Measurements from ENCODE around the gene DPP9. TPM values are rescaled to one million over a fixed set of nuclear protein-coding genes. Genes with fewer than 3 reads are reported as not detected.

The DPP9 gene
- total RNA-seq, 1 donor from 2014 or later, result 111 TPM

DNA sequence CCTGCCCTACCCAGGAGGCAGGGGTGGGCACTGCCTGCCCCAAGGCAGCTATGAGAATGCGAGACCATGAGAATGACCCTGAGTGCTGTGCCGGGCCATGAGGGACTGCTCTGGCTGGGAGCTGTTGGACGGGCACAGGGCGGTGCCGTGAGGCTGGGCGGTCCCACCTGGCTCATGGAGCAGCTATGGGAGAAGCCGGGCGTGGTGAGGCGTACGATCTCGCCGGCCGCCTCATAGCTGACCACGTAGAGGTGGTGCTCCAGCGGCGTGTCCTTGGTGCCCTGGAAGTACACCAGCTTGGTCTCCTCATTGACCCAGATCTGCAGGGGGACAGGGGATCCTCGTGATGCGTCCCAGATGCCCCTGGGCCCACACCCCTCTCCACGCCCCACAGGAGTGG, 34.2 kb downstream of the DPP9 start:
- TF ChIP-seq, protein P1, sequence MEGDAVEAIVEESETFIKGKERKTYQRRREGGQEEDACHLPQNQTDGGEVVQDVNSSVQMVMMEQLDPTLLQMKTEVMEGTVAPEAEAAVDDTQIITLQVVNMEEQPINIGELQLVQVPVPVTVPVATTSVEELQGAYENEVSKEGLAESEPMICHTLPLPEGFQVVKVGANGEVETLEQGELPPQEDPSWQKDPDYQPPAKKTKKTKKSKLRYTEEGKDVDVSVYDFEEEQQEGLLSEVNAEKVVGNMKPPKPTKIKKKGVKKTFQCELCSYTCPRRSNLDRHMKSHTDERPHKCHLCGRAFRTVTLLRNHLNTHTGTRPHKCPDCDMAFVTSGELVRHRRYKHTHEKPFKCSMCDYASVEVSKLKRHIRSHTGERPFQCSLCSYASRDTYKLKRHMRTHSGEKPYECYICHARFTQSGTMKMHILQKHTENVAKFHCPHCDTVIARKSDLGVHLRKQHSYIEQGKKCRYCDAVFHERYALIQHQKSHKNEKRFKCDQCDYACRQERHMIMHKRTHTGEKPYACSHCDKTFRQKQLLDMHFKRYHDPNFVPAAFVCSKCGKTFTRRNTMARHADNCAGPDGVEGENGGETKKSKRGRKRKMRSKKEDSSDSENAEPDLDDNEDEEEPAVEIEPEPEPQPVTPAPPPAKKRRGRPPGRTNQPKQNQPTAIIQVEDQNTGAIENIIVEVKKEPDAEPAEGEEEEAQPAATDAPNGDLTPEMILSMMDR (IDR thresholded peaks at IDR 0.05), result no peak

DNA sequence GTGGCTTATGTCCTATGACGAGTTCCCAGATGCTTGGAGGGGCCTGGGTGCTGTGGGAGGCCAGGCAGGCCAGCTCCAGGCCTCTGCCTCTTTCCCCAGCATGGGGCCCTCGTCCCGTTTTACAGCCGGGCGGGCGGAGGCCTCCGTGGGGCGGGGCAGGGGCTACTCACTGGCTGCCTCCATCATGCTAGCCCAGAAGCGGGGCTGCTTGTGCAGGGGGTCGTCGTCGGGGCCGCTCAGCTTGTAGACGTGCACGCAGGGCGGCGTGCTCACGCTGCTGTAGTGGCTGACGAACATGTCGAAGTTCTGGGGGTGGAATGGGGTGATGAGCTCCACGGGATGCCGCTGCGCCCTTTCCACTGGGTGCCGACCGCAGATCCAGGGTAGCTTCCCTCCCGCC, 35.1 kb downstream of the DPP9 start:
- TF ChIP-seq, protein P1 (IDR thresholded peaks at IDR 0.05), result no peak
- ATAC-seq (ENCODE audit: low read depth), result no peak
- no peak overlapping the region for H3K27ac Mint-ChIP-seq

More for the DNA sequence above, 34.2 kb downstream of the DPP9 start:
- H3K27me3 Mint-ChIP-seq, result no peaks in the 10 kb centered on the region
- POLR2A ChIA-PET, result no interaction called here
- intact Hi-C loops (cut with micrococcal nuclease), result no loop called here
- H3K4me3 Mint-ChIP-seq, result no peak overlapping the region
- no peak for DNase-seq
- ATAC-seq (ENCODE audit: low read depth), result no peak
- peaks cover 78% of the 10 kb centered on the region for H3K36me3 Mint-ChIP-seq (ENCODE audit: low read depth)
- no peaks in the 10 kb centered on the region for H3K4me1 Mint-ChIP-seq
- no peaks in the 10 kb centered on the region for H3K9me3 Mint-ChIP-seq
- CTCF ChIA-PET, result no interaction called here
- no peak overlapping the region for H3K27ac Mint-ChIP-seq

DNA sequence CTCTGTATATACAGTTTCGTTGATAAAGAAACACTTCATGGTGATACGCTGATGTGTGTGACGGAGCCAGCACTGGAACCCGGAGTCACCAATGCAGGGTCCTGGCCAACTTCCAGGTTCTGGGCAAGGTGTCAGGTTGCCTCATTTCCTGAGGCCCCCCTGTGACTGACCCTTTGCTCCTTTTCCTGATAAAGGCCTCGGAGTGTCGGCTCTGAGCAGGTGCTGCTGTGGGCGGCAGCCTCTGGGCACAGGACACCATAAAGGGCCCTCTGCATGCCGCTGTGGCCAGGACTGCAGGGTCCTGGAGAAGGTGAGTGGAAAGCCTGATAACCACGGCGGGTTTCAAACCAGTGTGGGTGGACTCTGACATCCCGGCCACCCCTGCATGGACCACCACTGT, 36.2 kb downstream of the DPP9 start:
- no peaks in the 10 kb centered on the region for H3K4me1 Mint-ChIP-seq
- H3K27me3 Mint-ChIP-seq, result no peaks in the 10 kb centered on the region
- no peak overlapping the region for H3K27ac Mint-ChIP-seq
- intact Hi-C loops (cut with micrococcal nuclease), result no loop called here
- POLR2A ChIA-PET, result no interaction called here
- peaks cover 71% of the 10 kb centered on the region for H3K36me3 Mint-ChIP-seq (ENCODE audit: low read depth)
- H3K9me3 Mint-ChIP-seq, result no peaks in the 10 kb centered on the region
- CTCF ChIA-PET, result no interaction called here
- DNase-seq, result no peak
- TF ChIP-seq, protein P1 (IDR thresholded peaks at IDR 0.05), result no peak
- H3K4me3 Mint-ChIP-seq, result no peak overlapping the region
- ATAC-seq (ENCODE audit: low read depth), result no peak

More for the DNA sequence above, 35.1 kb downstream of the DPP9 start:
- ChIA-PET POLR2A (no interaction called here), CTCF (no interaction called here)
- Mint-ChIP-seq H3K9me3 (no peaks in the 10 kb centered on the region), H3K27me3 (no peaks in the 10 kb centered on the region), H3K4me3 (no peak overlapping the region), H3K36me3 (ENCODE audit: low read depth) (peaks cover 78% of the 10 kb centered on the region), H3K4me1 (no peaks in the 10 kb centered on the region)
- intact Hi-C loops (cut with micrococcal nuclease), result no loop called here
- no peak for DNase-seq

DNA sequence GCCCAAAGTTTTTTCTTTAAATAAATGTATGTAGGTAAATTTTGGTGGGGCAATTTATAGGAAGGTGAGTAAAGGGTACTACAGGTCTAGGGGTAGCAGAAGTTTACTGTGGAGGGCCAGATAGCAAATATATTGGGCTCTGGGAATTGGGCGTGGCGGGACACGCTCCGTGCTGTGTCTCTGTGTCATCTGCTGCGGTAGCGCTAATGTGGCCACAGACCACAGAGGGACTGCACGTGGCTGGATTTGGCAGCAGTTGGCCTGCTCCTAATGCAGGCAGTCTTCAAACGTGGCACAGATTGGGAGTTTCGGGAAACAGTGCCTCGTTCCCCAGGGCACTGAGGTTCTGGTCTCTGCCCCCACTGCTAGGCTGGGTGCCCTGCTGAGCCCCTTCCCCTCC, 36.9 kb downstream of the DPP9 start:
- H3K27me3 Mint-ChIP-seq, result no peaks in the 10 kb centered on the region
- peaks cover 68% of the 10 kb centered on the region for H3K36me3 Mint-ChIP-seq (ENCODE audit: low read depth)
- no peak for DNase-seq
- no peaks in the 10 kb centered on the region for H3K4me1 Mint-ChIP-seq
- intact Hi-C loops (cut with micrococcal nuclease), result no loop called here
- ATAC-seq (ENCODE audit: low read depth), result no peak
- H3K27ac Mint-ChIP-seq, result no peak overlapping the region
- TF ChIP-seq, protein P1 (IDR thresholded peaks at IDR 0.05), result no peak
- no peaks in the 10 kb centered on the region for H3K9me3 Mint-ChIP-seq
- no peak overlapping the region for H3K4me3 Mint-ChIP-seq
- CTCF ChIA-PET, result no interaction called here
- POLR2A ChIA-PET, result no interaction called here

DNA sequence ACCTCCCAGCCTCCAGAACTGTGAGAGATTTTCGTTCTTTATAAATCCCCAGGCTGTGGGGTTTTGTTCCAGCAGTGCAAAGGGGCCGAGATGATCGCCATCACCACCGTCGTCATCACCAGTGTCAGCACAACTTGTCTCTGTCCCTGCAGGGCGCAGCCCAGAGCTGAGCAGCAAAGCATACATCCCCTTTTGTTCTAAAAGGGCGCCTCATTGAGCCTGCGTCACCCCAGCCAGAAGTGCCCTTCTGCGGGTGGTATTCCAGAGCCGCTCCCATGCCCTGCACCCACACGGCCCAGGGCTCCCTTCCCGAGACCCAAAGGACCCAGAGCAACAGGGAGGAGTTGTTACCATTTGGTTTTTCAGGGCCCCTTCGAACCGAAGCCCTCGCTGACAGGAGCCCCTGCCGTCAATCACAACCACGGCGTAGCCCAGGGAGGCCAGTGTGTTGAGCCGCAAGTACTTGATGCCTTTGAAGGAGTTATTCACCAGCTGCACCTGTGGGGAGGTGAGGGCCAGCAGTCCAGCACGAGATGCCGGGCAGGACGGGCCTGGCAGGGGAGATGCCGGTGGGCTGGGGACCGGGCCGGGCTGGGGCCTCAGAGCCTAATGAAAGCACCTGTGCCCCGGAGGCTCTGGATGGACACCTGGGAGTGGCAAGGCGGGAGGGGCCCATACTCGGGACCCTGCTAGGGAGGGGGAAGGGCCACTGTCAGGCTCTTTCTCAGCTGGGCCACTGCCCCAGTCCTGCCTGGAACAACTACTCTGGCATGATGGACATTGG, 39.1 kb downstream of the DPP9 start:
- no peaks in the 10 kb centered on the region for H3K9me3 Mint-ChIP-seq
- DNase-seq (no peak), ATAC-seq (ENCODE audit: low read depth) (no peak)
- intact Hi-C loops (cut with micrococcal nuclease), result no loop called here
- peaks cover 63% of the 10 kb centered on the region for H3K36me3 Mint-ChIP-seq (ENCODE audit: low read depth)
- ChIA-PET POLR2A (no interaction called here), CTCF (no interaction called here)
- no peaks in the 10 kb centered on the region for H3K4me1 Mint-ChIP-seq
- H3K4me3 Mint-ChIP-seq, result no peak overlapping the region
- H3K27ac Mint-ChIP-seq, result no peak overlapping the region
- H3K27me3 Mint-ChIP-seq, result no peaks in the 10 kb centered on the region
- TF ChIP-seq, protein P1 (IDR thresholded peaks at IDR 0.05), result no peak

Measured in activated B cell treated with CpG ODN at 0.5 μM for 24 hours (primary cell).